HepG2 (cell line): ENCODE data around the gene WDR70. TPM values are rescaled to one million over a fixed set of nuclear protein-coding genes. Genes with fewer than 3 reads are reported as not detected.

Experiments
- BCL6 ChIP-seq: IDR thresholded peaks from 2 replicates; pipeline ENCODE4 v1.6.1; 2016; ENCODE audit warnings: missing genetic modification reagents, missing compliant biosample characterization
- BORCS8-MEF2B ChIP-seq: sonication (generic); formaldehyde crosslinking; IDR thresholded peaks from 2 replicates; pipeline ENCODE4 v1.8.0; 2022; ENCODE audit warnings: mild to moderate bottlenecking, missing genetic modification reagents
- BRCA1 ChIP-seq: sonication (generic); formaldehyde crosslinking; IDR thresholded peaks from 2 replicates; pipeline ENCODE4 v1.4.0; 2020; ENCODE audit warnings: missing genetic modification reagents
- ERF ChIP-seq: IDR thresholded peaks from 2 replicates; pipeline ENCODE4 v1.6.1; 2018; ENCODE audit warnings: missing biosample characterization, missing genetic modification reagents
- FOSL2 ChIP-seq: sonication (generic); formaldehyde crosslinking; IDR thresholded peaks from 2 replicates; pipeline ENCODE4 v1.4.0; 2020; ENCODE audit warnings: missing genetic modification reagents
- FOXA3 ChIP-seq: IDR thresholded peaks from 2 replicates; pipeline ENCODE4 v1.6.1; 2016; ENCODE audit warnings: missing genetic modification reagents, missing compliant biosample characterization
- FOXO1 ChIP-seq: sonication (generic); formaldehyde crosslinking; IDR thresholded peaks from 2 replicates; pipeline ENCODE4 v1.4.0; 2020; ENCODE audit warnings: missing genetic modification reagents
- HCFC1 ChIP-seq: fragments of 150-350 bp; IDR thresholded peaks from 2 replicates; pipeline ENCODE4 v1.6.1; 2014; ENCODE audit warnings: low read depth, low read length
- HDAC2 ChIP-seq: sonication (generic); formaldehyde crosslinking; IDR thresholded peaks from 2 replicates; pipeline ENCODE4 v1.4.0; 2020; ENCODE audit warnings: missing genetic modification reagents
- HINFP ChIP-seq: sonication (generic); formaldehyde crosslinking; IDR thresholded peaks from 2 replicates; pipeline ENCODE4 v1.4.0; 2020; ENCODE audit warnings: low read depth, mild to moderate bottlenecking, missing genetic modification reagents
- HOMEZ ChIP-seq: IDR thresholded peaks from 2 replicates; pipeline ENCODE4 v1.6.1; 2016; ENCODE audit warnings: low read depth
- KAT8 ChIP-seq: IDR thresholded peaks from 2 replicates; pipeline ENCODE4 v1.6.1; 2016; ENCODE audit warnings: missing genetic modification reagents, missing compliant biosample characterization
- KLF9 ChIP-seq: IDR thresholded peaks from 2 replicates; pipeline ENCODE4 v1.6.1; 2016; ENCODE audit warnings: low read depth
- NR0B2 ChIP-seq: sonication (generic); formaldehyde crosslinking; IDR thresholded peaks from 2 replicates; pipeline ENCODE4 v1.4.0; 2020; ENCODE audit warnings: mild to moderate bottlenecking, missing genetic modification reagents
- NR2C2 ChIP-seq: sonication (generic); formaldehyde crosslinking; IDR thresholded peaks from 2 replicates; pipeline ENCODE4 v1.4.0; 2020; ENCODE audit warnings: missing genetic modification reagents, mild to moderate bottlenecking, moderate library complexity, borderline replicate concordance
- POGZ ChIP-seq: sonication (generic); formaldehyde crosslinking; IDR thresholded peaks from 2 replicates; pipeline ENCODE4 v1.4.0; 2020; ENCODE audit warnings: mild to moderate bottlenecking, missing genetic modification reagents
- POLR2A ChIP-seq, 2 experiments: IDR thresholded peaks; 2 replicates each; pipeline ENCODE4 v1.6.1; 2011; ENCODE audit warnings: low read depth in 2 of 2, low read length in 2 of 2, mild to moderate bottlenecking in 1 of 2, moderate library complexity in 1 of 2; ENCODE audit not compliant: insufficient read depth in 1 of 2
- RBFOX2 ChIP-seq: fragments of 200-400 bp; formaldehyde crosslinking; IDR thresholded peaks from 2 replicates; pipeline ENCODE4 v1.6.1; 2017; ENCODE audit warnings: low read depth, mild to moderate bottlenecking, low read length
- SALL1 ChIP-seq: sonication (generic); formaldehyde crosslinking; IDR thresholded peaks from 2 replicates; pipeline ENCODE4 v1.8.0; 2022; ENCODE audit warnings: mild to moderate bottlenecking, missing genetic modification reagents
- SIX4 ChIP-seq: sonication (generic); formaldehyde crosslinking; IDR thresholded peaks from 2 replicates; pipeline ENCODE4 v1.4.0; 2020; ENCODE audit warnings: missing genetic modification reagents
- SP4 ChIP-seq: sonication (generic); formaldehyde crosslinking; IDR thresholded peaks from 2 replicates; pipeline ENCODE4 v1.8.1; 2023; ENCODE audit warnings: mild to moderate bottlenecking, missing genetic modification reagents
- TBL1XR1 ChIP-seq: fragments of 150-350 bp; IDR thresholded peaks from 2 replicates; pipeline ENCODE4 v1.6.1; 2014; ENCODE audit warnings: borderline replicate concordance, low read length; ENCODE audit not compliant: partially characterized antibody
- THAP11 ChIP-seq: IDR thresholded peaks from 2 replicates; pipeline ENCODE4 v1.6.1; 2016; ENCODE audit warnings: missing biosample characterization, missing genetic modification reagents
- ZBTB39 ChIP-seq: sonication (generic); formaldehyde crosslinking; IDR thresholded peaks from 2 replicates; pipeline ENCODE4 v1.5.0; 2020; ENCODE audit warnings: missing genetic modification reagents
- ZNF598 ChIP-seq: sonication (generic); formaldehyde crosslinking; IDR thresholded peaks from 2 replicates; pipeline ENCODE4 v1.5.1; 2020; ENCODE audit warnings: mild to moderate bottlenecking, missing genetic modification reagents, borderline replicate concordance
- ZNF629 ChIP-seq: sonication (generic); formaldehyde crosslinking; conservative IDR thresholded peaks from 2 replicates; pipeline ENCODE4 v1.5.0; 2020; ENCODE audit warnings: missing genetic modification reagents
- ZNF768 ChIP-seq: sonication (generic); formaldehyde crosslinking; IDR thresholded peaks from 2 replicates; pipeline ENCODE4 v1.4.0; 2020; ENCODE audit warnings: missing genetic modification reagents
- polyA plus RNA-seq, 8 experiments: library from polyadenylated mRNA; depleted of rRNA in 3 of 8; stranded (reverse) in 7 of 8; unstranded in 1 of 8; fragments of >200 nt; fragmentation: Illumina TruSeq in 4 of 8; extraction: Trizol in 4 of 8; gene quantifications; 2 replicates each; pipeline versions ENCODE4 v1.2.1 to v1.2.3, GENCODE V29; 2011 to 2016; ENCODE audit warnings: low read depth in 4 of 8, missing spikeins in 1 of 8, mixed read lengths in 1 of 8; ENCODE audit not compliant: insufficient read depth in 1 of 8
- total RNA-seq, 5 experiments: library from RNA; depleted of rRNA; stranded (reverse); fragments of >200 nt; fragmentation: Illumina TruSeq; extraction: Trizol; gene quantifications; 2 replicates each; pipeline ENCODE4 v1.2.3, GENCODE V29; 2016; ENCODE audit warnings: low read depth in 1 of 5

Gene WDR70
- total and polyA plus RNA-seq, 2 of the 13 experiments (the other 11 are each of a cell fraction or from before 2014, with no cell fraction given) = 14.6 to 30.6 TPM

GRCh38 chr5:37379100-37379628 is at the start of gene WDR70 (continued):
- TF ChIP-seq POGZ (CRISPR knock-in tag) (peak; percentile 99), RBFOX2 (peak; percentile 80), THAP11 (peak; percentile 94), NR0B2 (peak; percentile 85; the same call in 1 of the 2 replicates), SALL1 (CRISPR knock-in tag) (peak; percentile 84), ZNF768 (CRISPR knock-in tag) (0 out of 2 replicates have a peak, but pooled peaks have one; percentile 31), HDAC2 (CRISPR knock-in tag) (peak; percentile 82), SP4 (CRISPR knock-in tag) (peak; percentile 54; the same call in 1 of the 2 replicates), NR2C2 (CRISPR knock-in tag) (peak; percentile 73), KLF9 (CRISPR knock-in tag) (0 out of 2 replicates have a peak, but pooled peaks have one; percentile 47), ZNF629 (0 out of 2 replicates have a peak, but pooled peaks have one; percentile 20), TBL1XR1 (peak; percentile 26), KAT8 (CRISPR knock-in tag) (peak; percentile 98), POLR2A (IDR thresholded peaks at IDR 0.05; ENCODE audit: insufficient read depth in 1 of 2, low read depth in 2 of 2, low read length in 2 of 2) (peak; percentile 78 to 80), SIX4 (CRISPR knock-in tag) (0 out of 2 replicates have a peak, but pooled peaks have one; percentile 27), BRCA1 (peak; percentile 72; the same call in 1 of the 2 replicates), BCL6 (CRISPR knock-in tag) (0 out of 2 replicates have a peak, but pooled peaks have one; percentile 9), ERF (CRISPR knock-in tag) (peak; percentile 68; the same call in 1 of the 2 replicates), HOMEZ (CRISPR knock-in tag) (peak; percentile 66; the same call in 1 of the 2 replicates), FOXA3 (CRISPR knock-in tag) (peak; percentile 51), ZBTB39 (CRISPR knock-in tag) (0 out of 2 replicates have a peak, but pooled peaks have one; percentile 35), FOSL2 (peak; percentile 43), HCFC1 (peak; percentile 57; the same call in 1 of the 2 replicates), ZNF598 (CRISPR knock-in tag) (peak; percentile 68; the same call in 1 of the 2 replicates), HINFP (CRISPR knock-in tag) (peak; percentile 49; the same call in 1 of the 2 replicates), BORCS8-MEF2B (CRISPR knock-in tag) (peak; percentile 22; the same call in 1 of the 2 replicates), FOXO1 (peak; percentile 41; the same call in 1 of the 2 replicates)
